Activated CD4-positive, alpha-beta T cell treated with anti-CD3 and anti-CD28 coated beads for 4 hours (primary cell): Measurements from ENCODE around the gene ERN2.
"Not testable (repeated sequence)": the region's sequence is repeated elsewhere in the genome, so short reads cannot be mapped to it uniquely, and the experiment has no call there.

Experiments
- DNase-seq, 2 donors: peaks; one replicate each; pipeline ENCODE4 v3.0.0-alpha.2; 2020

Gene ERN2

GRCh38 chr16:23712976-23713375 lies at the start of gene ERN2:
TSS of gene ERN2 (minus strand) at chr16:23713222. CDS start at chr16:23713187, 35 bp downstream.
- DNase-seq, result no peak

DNA sequence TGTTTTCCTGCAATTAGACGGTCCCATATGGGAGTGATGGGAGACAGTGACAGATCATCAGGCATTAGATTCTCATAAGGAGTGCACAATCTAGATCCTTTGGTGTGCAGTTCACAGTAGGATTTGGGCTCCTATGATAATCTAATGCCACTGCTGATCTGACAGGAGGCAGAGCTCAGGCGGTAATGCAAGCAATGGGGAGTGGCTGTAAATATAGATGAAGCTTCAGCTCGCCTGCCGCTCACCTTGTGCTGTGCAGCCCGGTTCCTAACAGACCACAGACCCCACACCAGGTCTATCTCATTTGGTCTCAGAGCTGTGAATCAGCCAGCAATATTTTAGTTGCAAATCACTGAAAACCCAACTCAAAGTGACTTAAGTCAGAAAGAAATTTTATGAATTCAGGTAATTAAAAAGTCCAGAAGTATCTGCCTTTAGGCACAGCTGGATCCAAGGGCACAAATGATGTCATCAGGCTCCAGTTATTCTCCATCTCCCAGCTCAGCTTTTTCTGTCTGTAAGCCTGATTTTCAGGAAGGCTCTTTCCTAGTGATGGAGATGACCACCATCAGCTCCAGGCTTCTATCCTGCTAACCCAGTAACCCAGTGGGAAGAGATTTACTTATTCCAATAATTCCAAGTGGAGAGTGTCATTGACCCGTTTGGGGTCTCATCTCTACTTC lies 45.1 kb upstream of the ERN2 start:
- DNase-seq, result no peak

- DNase-seq, result no peak
Measured at GRCh38 chr16:23757116-23757515, 44.1 kb upstream of the ERN2 start.

- no peak for DNase-seq
Measured at GRCh38 chr16:23755484-23755809, 42.4 kb upstream of the ERN2 start.

GRCh38 chr16:23754594-23755483 lies 41.8 kb upstream of the ERN2 start, which contains the start of gene CHP2:
TSS of gene CHP2 (plus strand) at chr16:23755026. CDS start at chr16:23755050, 24 bp downstream.
- no peak for DNase-seq

DNA sequence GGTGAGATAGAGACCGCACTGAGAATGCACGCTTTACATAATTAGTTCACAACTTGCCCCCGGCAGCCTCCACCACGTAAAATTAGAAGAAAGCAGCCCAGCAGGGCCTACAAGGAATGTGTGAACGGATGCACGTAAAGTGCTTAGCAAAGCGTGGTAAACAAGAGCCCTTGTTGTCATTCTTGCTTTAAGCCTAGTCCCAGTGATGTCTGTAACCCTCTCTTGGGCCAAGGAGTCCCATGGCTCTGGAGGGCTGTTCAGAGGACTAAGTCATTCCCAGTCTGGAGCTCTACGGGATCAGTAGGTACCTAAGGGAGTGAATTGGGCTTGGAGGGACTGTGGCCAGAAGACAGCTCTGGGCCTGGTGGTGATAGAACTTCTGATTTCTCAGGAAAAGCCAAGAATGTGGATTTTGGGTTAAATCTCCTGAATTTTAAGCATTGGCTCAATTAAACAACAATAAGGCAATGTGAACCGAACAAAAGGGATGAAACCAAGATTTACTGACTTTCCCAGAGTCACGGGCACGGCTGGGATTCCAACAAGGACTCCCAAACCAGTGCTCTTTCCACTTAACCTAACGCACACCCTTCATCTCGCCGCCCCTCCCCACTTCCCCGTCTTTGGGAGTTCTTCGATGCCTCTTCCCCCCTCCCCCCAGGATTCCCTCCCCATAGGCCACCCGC lies 41.0 kb upstream of the ERN2 start:
- no peak for DNase-seq

GRCh38 chr16:23751053-23751452 lies 38.0 kb upstream of the ERN2 start:
- DNase-seq, result not testable (repeated sequence)

- DNase-seq, result no peak
Measured at GRCh38 chr16:23748630-23749029, 35.6 kb upstream of the ERN2 start.

- no peak for DNase-seq
Measured at GRCh38 chr16:23745263-23745662, 32.2 kb upstream of the ERN2 start.

DNA sequence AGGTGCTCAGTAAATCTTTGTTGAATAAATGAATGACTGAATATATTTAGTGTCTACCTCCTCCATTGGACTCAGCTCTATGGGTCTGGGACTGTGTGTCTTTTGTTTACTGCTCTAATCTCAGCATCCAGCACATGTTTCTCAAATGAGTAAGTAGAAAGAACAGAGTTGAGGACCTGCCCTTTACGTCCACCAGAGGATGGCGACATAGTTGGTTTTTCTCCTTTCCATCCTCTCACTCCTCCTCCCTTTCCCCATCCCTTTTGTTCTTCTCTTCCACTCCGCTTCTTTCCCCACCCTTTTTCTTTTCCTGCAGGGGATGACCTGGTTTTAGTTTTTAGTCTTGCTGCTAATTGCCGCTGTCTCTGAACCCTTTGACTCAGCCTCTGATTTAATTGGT lies 29.7 kb upstream of the ERN2 start:
- DNase-seq, result no peak

DNA sequence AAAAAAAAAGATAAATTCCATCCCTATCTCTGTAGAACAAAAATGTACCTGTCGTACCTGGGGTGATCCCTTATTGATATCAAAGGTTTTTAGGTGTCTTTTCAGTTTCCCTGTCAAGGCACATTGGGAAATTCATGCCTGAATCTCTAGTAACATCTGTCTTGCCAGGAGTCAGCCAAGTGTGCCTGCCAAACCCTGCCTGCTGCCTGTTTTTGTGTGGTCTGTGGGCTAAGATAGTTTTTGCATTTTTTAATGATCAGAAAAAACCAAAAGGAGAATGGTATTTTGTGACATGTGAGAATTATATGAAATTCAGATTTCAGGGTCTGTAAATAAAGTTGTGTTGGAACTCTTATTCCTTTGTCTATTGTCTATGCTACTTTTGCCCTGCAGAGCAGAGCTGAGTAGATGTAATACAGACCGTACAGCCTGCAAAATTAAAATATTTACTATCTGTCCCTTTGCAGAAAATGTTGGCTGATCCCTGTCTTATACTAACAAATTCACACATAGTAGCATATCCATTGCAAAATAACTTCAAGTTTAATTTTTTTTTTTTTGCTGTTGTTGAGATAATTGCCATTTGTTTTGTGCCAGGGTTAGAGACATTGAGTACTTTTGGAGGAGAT lies 28.8 kb upstream of the ERN2 start:
- no peak for DNase-seq

DNA sequence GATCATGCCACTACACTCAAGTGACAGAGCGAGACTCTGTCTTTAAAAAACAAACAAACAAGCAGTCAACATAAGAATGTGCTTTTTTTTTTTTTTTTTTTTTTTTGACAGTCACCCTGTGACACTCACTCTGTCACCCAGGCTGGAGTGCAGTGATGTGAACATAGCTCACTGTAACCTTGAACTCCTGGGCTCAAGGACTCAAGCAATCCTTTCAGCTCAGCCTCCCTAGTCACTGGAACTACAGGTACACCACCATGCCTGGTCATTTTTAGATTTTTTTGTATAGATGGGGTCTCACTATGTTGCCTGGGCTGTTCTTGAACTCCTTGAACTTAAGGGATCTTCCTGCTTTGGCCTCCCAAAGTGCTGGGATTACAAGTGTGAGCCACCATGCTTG lies 26.5 kb upstream of the ERN2 start:
- no peak for DNase-seq

DNA sequence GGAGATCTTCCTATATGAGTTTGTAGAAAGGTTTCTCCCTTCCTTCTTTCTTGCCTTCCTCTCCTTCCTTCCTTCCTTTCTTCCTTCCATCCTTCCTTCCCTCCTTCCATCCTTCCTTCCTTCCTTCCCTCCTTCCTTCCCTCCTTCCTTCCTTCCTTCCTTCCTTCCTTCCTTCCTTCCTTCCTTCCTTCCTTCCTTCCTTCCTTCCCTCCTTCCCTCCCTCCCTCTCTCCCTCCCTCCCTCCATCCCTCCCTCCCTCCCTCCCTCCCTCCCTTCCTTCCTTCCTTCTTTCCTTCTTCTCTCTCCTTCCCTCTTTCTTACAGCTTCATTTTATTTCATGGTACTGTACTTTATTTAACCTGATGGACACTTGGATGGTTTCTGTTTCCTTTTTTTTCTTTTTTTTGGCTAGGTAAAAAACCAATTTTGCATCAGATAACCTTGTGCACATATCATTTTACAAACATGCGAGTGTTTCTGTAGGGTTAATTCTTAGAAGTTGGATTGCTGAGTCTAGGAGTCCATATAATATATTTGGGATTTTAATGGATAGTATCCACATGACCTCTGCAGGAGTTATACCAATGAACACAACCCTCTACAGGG lies 24.5 kb upstream of the ERN2 start:
- DNase-seq, result not testable (repeated sequence)

GRCh38 chr16:23734176-23734893 lies 21.3 kb upstream of the ERN2 start:
- no peak for DNase-seq

DNA sequence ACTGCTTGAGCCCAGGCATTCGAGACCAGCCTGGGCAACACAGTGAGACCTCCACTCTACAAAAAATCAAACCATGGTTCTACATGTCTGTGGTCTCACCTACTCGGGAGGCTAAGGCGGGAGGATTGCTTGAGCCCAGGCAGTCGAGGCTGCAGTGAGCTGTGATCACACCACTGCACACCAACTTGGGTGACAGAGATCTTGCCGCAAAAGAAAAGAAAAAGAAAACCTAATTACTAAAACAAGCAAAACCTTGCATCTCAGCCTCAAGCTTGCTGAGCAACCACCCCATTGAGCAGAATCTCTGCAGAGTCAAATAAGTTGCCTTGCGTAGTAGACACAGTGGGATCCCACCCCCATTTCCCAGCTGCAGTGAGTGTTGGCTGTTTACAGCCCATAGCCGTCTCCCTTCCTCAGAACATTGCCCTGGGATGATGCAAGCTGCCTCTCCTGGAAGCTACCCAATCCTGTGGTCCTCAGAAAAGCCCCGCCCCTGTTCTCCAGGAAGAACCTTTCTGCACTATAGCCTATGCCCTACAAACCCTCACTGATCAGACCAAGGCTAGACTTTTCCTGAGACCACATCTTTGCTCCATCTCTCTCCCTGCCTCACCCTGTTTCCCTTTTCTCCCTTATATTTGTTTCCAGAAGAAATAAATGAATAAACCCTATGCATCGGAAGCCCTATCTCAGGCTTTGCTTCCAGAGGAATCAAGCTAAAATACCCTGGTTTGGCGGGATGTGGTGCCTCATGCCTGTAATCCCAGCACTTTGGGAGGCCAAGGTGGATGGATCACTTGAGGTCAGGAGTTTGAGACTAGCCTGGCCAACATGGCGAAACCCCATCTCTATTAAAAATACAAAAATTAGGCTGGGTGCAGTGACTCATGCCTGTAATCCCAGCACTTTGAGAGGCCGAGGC lies 16.7 kb upstream of the ERN2 start:
- DNase-seq, result no peak

- no peak for DNase-seq
Measured at GRCh38 chr16:23728112-23728477, 15.1 kb upstream of the ERN2 start.

DNA sequence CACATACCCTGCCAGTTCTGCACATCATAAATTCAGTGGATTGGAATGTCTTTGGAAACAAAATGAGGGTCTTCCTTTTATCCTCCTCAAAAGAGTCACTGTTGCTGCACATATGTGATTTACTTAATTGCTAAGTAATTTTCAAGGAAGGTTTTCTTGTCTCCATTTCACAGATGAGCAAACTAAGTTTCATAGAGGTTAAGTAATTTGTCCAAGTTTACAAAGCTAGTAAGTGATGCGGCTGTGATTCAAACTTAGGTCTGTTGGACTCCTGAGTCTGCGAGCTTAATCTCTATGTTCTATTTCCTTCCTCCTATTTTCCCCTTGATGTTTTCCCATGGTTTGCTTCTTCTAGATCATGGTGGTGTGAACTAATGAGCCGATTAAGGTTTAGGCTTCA lies 13.7 kb upstream of the ERN2 start:
- no peak for DNase-seq

GRCh38 chr16:23724785-23725131 lies 11.7 kb upstream of the ERN2 start:
- no peak for DNase-seq

DNA sequence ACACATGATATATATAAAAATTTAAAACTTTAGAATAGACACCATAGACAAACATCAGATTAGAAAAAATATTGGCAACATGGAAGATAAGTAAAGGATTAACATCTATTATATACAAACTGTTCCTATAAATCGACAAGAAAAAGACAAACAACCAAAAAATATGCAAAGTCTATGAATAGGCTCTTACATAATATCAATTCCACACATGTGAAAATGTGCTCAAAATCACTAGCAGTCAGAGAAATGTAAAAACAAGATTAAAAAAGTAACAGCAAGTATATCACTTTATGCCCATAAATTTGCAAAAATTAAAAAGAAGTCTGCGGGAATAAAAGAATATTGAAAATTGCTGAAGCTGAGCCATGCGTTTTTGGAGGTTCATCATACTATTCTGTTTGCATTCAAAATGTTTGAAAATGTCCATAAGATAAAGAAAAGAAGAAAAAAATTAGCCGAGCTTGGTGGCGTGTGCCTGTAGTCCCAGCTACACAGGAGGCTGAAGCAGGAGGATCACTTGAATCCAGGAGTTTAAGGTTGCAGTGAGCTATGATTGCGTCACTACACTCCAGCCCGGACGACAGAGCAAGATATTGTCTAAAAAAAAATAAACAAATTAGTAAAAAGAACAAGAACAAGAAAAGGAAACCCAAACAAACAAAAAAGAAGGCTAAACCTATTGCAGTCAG lies 11.2 kb upstream of the ERN2 start:
- DNase-seq, result no peak

DNA sequence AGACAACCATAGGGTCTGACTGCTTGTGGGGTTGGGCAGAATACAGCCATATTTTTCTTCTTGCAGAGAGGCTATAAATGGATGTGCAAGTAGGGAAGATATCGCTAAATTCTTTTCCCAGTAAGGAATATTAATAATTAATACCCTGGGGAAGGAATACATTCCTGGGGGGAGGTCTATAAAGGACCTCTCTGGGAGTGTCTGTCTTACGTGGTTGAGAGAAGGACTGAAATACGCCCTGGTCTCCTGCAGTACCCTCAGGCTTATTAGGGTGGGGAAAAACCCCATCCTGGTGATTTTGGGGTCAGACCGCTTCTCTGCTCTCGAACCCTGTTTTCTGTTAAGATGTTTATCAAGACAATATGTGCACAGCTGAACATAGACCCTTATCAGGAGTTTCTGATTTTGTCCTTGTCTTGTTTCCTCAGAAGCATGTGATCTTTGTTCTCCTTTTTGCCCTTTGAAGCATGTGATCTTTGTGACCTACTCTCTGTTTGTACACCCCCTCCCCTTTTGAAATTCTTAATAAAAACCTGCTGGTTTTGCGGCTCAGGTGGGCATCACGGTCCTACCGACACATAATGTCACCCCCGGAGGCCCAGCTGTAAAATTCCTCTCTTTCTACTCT lies 9.7 kb upstream of the ERN2 start:
- not testable (repeated sequence) for DNase-seq
